ENCODE results near the gene ANGEL2.

DNA sequence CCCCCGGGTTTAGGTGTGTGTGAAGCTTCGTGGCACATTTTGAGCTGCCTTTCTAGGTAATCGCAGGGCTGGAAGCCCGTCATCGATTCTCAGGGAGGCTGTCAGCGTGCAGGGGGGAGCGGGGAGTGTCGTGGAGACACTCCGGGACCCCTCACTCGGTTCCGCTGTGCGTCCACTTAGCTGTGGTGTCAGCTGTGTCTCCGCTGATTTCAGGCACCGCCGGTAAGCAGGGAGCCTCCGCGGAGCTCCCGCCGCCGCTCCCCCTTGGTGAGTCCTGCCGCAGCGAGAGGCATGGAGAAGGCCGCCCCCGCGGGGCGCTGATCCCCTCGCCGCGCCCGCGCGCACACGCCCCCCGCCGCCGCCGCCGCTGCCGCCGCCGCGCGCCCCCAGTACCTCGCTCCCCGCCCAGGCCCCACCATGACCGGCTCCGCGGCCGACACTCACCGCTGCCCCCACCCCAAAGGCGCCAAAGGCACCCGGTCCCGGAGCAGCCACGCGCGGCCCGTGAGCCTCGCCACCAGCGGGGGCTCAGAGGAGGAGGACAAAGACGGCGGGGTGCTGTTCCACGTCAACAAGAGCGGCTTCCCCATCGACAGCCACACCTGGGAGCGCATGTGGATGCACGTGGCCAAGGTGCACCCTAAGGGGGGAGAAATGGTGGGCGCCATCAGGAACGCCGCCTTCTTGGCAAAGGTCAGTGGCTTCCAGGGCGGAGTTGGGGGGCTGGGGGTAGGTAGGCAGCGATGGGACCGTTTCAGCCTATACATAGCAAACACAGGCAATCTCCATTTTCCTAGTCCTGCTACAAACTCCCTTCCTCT, 64.3 kb downstream of the ANGEL2 start:
- TF ChIP-seq, protein P1, sequence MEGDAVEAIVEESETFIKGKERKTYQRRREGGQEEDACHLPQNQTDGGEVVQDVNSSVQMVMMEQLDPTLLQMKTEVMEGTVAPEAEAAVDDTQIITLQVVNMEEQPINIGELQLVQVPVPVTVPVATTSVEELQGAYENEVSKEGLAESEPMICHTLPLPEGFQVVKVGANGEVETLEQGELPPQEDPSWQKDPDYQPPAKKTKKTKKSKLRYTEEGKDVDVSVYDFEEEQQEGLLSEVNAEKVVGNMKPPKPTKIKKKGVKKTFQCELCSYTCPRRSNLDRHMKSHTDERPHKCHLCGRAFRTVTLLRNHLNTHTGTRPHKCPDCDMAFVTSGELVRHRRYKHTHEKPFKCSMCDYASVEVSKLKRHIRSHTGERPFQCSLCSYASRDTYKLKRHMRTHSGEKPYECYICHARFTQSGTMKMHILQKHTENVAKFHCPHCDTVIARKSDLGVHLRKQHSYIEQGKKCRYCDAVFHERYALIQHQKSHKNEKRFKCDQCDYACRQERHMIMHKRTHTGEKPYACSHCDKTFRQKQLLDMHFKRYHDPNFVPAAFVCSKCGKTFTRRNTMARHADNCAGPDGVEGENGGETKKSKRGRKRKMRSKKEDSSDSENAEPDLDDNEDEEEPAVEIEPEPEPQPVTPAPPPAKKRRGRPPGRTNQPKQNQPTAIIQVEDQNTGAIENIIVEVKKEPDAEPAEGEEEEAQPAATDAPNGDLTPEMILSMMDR (IDR thresholded peaks at IDR 0.05) = no peak
- TF ChIP-seq POLR2A (IDR thresholded peaks at IDR 0.05) = no peak

Data from lower leg skin (tissue), 3 donors.